K562 (cell line): ENCODE data around the gene KMT2E. TPM values are rescaled to one million over a fixed set of nuclear protein-coding genes. Genes with fewer than 3 reads are reported as not detected.

Experiments
- BRD4 ChIP-seq: fragments of 200-600 bp; sonication (generic); IDR thresholded peaks from 2 replicates; pipeline ENCODE4 v1.6.1; 2017; ENCODE audit warnings: inconsistent platforms
- CBX2 ChIP-seq: fragments of 200-600 bp; sonication (generic); IDR thresholded peaks from one replicate; pipeline ENCODE4 v1.6.1; 2012; ENCODE audit warnings: mild to moderate bottlenecking, low read length, inconsistent platforms; ENCODE audit not compliant: insufficient read depth, poor library complexity, severe bottlenecking
- CCNT2 ChIP-seq: IDR thresholded peaks from 2 replicates; pipeline ENCODE4 v1.6.1; 2011; ENCODE audit warnings: borderline replicate concordance, low read depth, mild to moderate bottlenecking, moderate library complexity, mixed read lengths, low read length; ENCODE audit not compliant: insufficient read length; ENCODE audit errors: extremely low read depth
- E2F1 ChIP-seq: sonication (generic); formaldehyde crosslinking; IDR thresholded peaks from 2 replicates; pipeline ENCODE4 v1.8.1; 2023; ENCODE audit warnings: mild to moderate bottlenecking, missing genetic modification reagents, moderate library complexity
- E2F4 ChIP-seq: sonication (generic); formaldehyde crosslinking; IDR thresholded peaks from 2 replicates; pipeline ENCODE4 v1.8.0; 2022; ENCODE audit warnings: mild to moderate bottlenecking, low read depth, missing genetic modification reagents
- EP300 ChIP-seq: IDR thresholded peaks from 2 replicates; pipeline ENCODE4 v1.6.1; 2012; ENCODE audit warnings: low read length, improper control_type of control experiment
- HLTF ChIP-seq: fragments of 450-650 bp; IDR thresholded peaks from 2 replicates; pipeline ENCODE4 v1.6.1; 2016
- HSF4 ChIP-seq: fragments of 250-450 bp; sonication (Bioruptor Pico); IDR thresholded peaks from 2 replicates; pipeline ENCODE4 v2.1.2; 2022; ENCODE audit warnings: mild to moderate bottlenecking, moderate library complexity, borderline replicate concordance
- IRF1 ChIP-seq: sonication (generic); formaldehyde crosslinking; IDR thresholded peaks from 2 replicates; pipeline ENCODE4 v1.8.0; 2022; ENCODE audit warnings: missing genetic modification reagents, mild to moderate bottlenecking, borderline replicate concordance
- MTA1 ChIP-seq: fragments of 450-650 bp; IDR thresholded peaks from 2 replicates; pipeline ENCODE4 v1.6.1; 2017; ENCODE audit warnings: borderline replicate concordance
- MYBL2 ChIP-seq, 2 experiments: fragments of 450-650 bp in 1 of 2; sonication (generic) in 1 of 2; formaldehyde crosslinking in 1 of 2; IDR thresholded peaks; 2 replicates each; pipeline versions ENCODE4 v1.6.1 to v1.8.1; 2017 to 2022; ENCODE audit warnings: borderline replicate concordance in 1 of 2, inconsistent platforms in 1 of 2, low read depth in 1 of 2, mild to moderate bottlenecking in 1 of 2, missing genetic modification reagents in 1 of 2, moderate library complexity in 1 of 2
- MYNN ChIP-seq, 2 experiments: sonication (generic); formaldehyde crosslinking in 1 of 2; IDR thresholded peaks; 2 replicates each; pipeline versions ENCODE4 v1.5.0 to v1.6.1; 2016 to 2020; ENCODE audit warnings: antibody characterized with exemption in 1 of 2, missing genetic modification reagents in 1 of 2
- RFX1 ChIP-seq: fragments of 450-650 bp; IDR thresholded peaks from 2 replicates; pipeline ENCODE4 v1.6.1; 2016; ENCODE audit warnings: mild to moderate bottlenecking, moderate library complexity
- SMC3 ChIP-seq: conservative IDR thresholded peaks from 2 replicates; pipeline ENCODE4 v1.6.1; 2011; ENCODE audit warnings: low read depth, low read length, improper control_type of control experiment; ENCODE audit not compliant: insufficient read depth
- SPI1 ChIP-seq: IDR thresholded peaks from 2 replicates; pipeline ENCODE4 v1.6.1; 2011; ENCODE audit warnings: low read depth, low read length, control low read depth, borderline replicate concordance
- TRIM24 ChIP-seq, 2 experiments: fragments of 450-650 bp; IDR thresholded peaks; 2 replicates each; pipeline ENCODE4 v1.6.1; 2016
- ZBTB34 ChIP-seq: fragments of 250-450 bp; sonication (Bioruptor Pico); IDR thresholded peaks from 2 replicates; pipeline ENCODE4 v1.8.0; 2021; ENCODE audit warnings: mild to moderate bottlenecking, moderate library complexity
- ZC3H4 ChIP-seq: sonication (generic); formaldehyde crosslinking; IDR thresholded peaks from 2 replicates; pipeline ENCODE4 v1.9.0; 2021; ENCODE audit warnings: missing genetic modification reagents, borderline replicate concordance
- ZNF232 ChIP-seq: sonication (generic); formaldehyde crosslinking; IDR thresholded peaks from 2 replicates; pipeline ENCODE4 v1.8.0; 2022; ENCODE audit warnings: mild to moderate bottlenecking, missing genetic modification reagents
- ZNF253 ChIP-seq: fragments of 250-450 bp; sonication (Bioruptor Pico); conservative IDR thresholded peaks from 2 replicates; pipeline ENCODE4 v1.6.1; 2021; ENCODE audit warnings: mild to moderate bottlenecking
- ZNF444 ChIP-seq: fragments of 250-450 bp; sonication (Bioruptor Pico); IDR thresholded peaks from 2 replicates; pipeline ENCODE4 v1.4.0; 2020; ENCODE audit warnings: mild to moderate bottlenecking, moderate library complexity
- polyA plus RNA-seq, 8 experiments: library from polyadenylated mRNA; depleted of rRNA in 4 of 8; stranded (reverse) in 5 of 8; unstranded in 3 of 8; fragments of >200 nt; fragmentation: Nextera tagmentation in 2 of 8; fragmentation: Illumina TruSeq in 1 of 8; extraction: Ambion mirVana in 2 of 8; extraction: Trizol in 1 of 8; gene quantifications; 2 replicates each; pipeline versions ENCODE4 v1.2.1 to v1.2.3, GENCODE V29; 2011 to 2014; ENCODE audit warnings: inconsistent platforms in 1 of 8, missing spikeins in 1 of 8
- total RNA-seq, 7 experiments: library from RNA; depleted of rRNA in 6 of 7; stranded (reverse); fragments of >200 nt in 6 of 7; fragmentation: Illumina TruSeq in 2 of 7; extraction: Trizol in 2 of 7; gene quantifications; 2 replicates each; pipeline versions ENCODE4 v1.2.1 to v1.2.3, GENCODE V29; 2011 to 2021; ENCODE audit warnings: low replicate concordance in 1 of 7

The KMT2E gene
- total and polyA plus RNA-seq, 9 of the 15 experiments (the other 6 are each of a cell fraction or from before 2014, with no cell fraction given) = 8.9 to 55.3 (median 38.1) TPM

- TF ChIP-seq CCNT2 (peak; percentile 87), ZNF232 (CRISPR knock-in tag) (no peak), IRF1 (no peak), MYNN (IDR thresholded peaks at IDR 0.05) (peak; percentile 46; the same call in 1 of the 2 replicates), MYNN (CRISPR knock-in tag; IDR thresholded peaks at IDR 0.05) (no peak), TRIM24 (IDR thresholded peaks at IDR 0.05) (no peak), SPI1 (peak; percentile 46; the same call in 1 of the 2 replicates), RFX1 (no peak), ZBTB34 (CRISPR knock-in tag) (no peak), BRD4 (peak; percentile 99), ZC3H4 (peak; percentile 75), HLTF (peak; percentile 10; the same call in 1 of the 2 replicates), SMC3 (peak; percentile 27; the same call in 1 of the 2 replicates), CBX2 (no peak), E2F4 (CRISPR knock-in tag) (peak; percentile 63; the same call in 1 of the 2 replicates), ZNF253 (CRISPR knock-in tag) (0 out of 2 replicates have a peak, but pooled peaks have one; percentile 68), HSF4 (no peak), E2F1 (CRISPR knock-in tag) (peak; percentile 74; the same call in 1 of the 2 replicates), MTA1 (0 out of 2 replicates have a peak, but pooled peaks have one; percentile 4), EP300 (no peak), MYBL2 (IDR thresholded peaks at IDR 0.05; ENCODE audit: low read depth) (0 out of 2 replicates have a peak, but pooled peaks have one; percentile 20), MYBL2 (CRISPR knock-in tag; IDR thresholded peaks at IDR 0.05; ENCODE audit: borderline replicate concordance) (no peak), ZNF444 (peak; percentile 79; the same call in 1 of the 2 replicates)
Observed at GRCh38 chr7:105013816-105014692, at the start of gene KMT2E (continued).
